OCI-LY3 (cell line): ENCODE results near the gene LYZL1.

Source experiments
- CTCF ChIP-seq: fragments of 200-600, 300-600 bp; sonication (generic); IDR thresholded peaks from 2 replicates; pipeline ENCODE4 v1.5.1; 2014; ENCODE audit warnings: antibody characterized with exemption, low read length, low read depth
- EZH2phosphoT487 ChIP-seq: fragments of 200-600 bp; shearing (Covaris generic); IDR thresholded peaks from 2 replicates; pipeline ENCODE4 v1.6.1; 2018; ENCODE audit warnings: antibody characterized with exemption, mixed run types, low read depth

- no peak for TF ChIP-seq CTCF
- no peak for TF ChIP-seq EZH2phosphoT487
Measured at GRCh38 chr10:29343607-29344038, 54.8 kb downstream of the LYZL1 start.
